Neural progenitor cell (in vitro differentiated cells): ENCODE measurements around the gene ABHD2. TPM values are rescaled to one million over a fixed set of nuclear protein-coding genes. Genes with fewer than 3 reads are reported as not detected.

Source experiments
- DNase-seq: peaks from one replicate; pipeline ENCODE4 v3.0.0-alpha.2; 2016; ENCODE audit warnings: low spot score
- H2AFZ ChIP-seq: fragments of 200-600 bp; sonication (generic); replicated peaks from 2 replicates; pipeline ENCODE4 v1.6.1; 2016; ENCODE audit warnings: antibody characterized with exemption
- H3F3A ChIP-seq: fragments of 200-600 bp; sonication (generic); 2 replicates; pipeline ENCODE4 v1.6.1; 2016; ENCODE audit warnings: antibody characterized with exemption, low read depth
- H3K27ac ChIP-seq: fragments of 200-600 bp; sonication (generic); 2 replicates; pipeline ENCODE4 v1.5.1; 2016; ENCODE audit warnings: mild to moderate bottlenecking
- H3K27me3 ChIP-seq: fragments of 200-600 bp; sonication (generic); 2 replicates; pipeline ENCODE4 v1.6.1; 2016; ENCODE audit warnings: mild to moderate bottlenecking, moderate library complexity
- H3K36me3 ChIP-seq: fragments of 200-600 bp; sonication (generic); 2 replicates; pipeline ENCODE4 v1.5.1; 2016
- H3K4me1 ChIP-seq: fragments of 200-600 bp; sonication (generic); 2 replicates; pipeline ENCODE4 v1.6.1; 2016; ENCODE audit warnings: mixed run types
- H3K4me2 ChIP-seq: fragments of 200-600 bp; sonication (generic); 2 replicates; pipeline ENCODE4 v1.6.1; 2016
- H3K4me3 ChIP-seq: fragments of 200-600 bp; sonication (generic); 2 replicates; pipeline ENCODE4 v1.5.1; 2016
- H3K79me2 ChIP-seq: fragments of 200-600 bp; sonication (generic); 2 replicates; pipeline ENCODE4 v1.6.1; 2016; ENCODE audit warnings: low read depth
- H3K9ac ChIP-seq: fragments of 200-600 bp; sonication (generic); 2 replicates; pipeline ENCODE4 v1.6.1; 2016
- H3K9me3 ChIP-seq: fragments of 200-600 bp; sonication (generic); 2 replicates; pipeline ENCODE4 v1.5.1; 2016; ENCODE audit warnings: low read depth
- H4K20me1 ChIP-seq: fragments of 200-600 bp; sonication (generic); 2 replicates; pipeline ENCODE4 v1.6.1; 2016; ENCODE audit warnings: low read depth
- H3K27ac Mint-ChIP-seq: 3 replicates; pipeline ENCODE4 v1.8.0; 2021; ENCODE audit warnings: mixed read lengths
- H3K27me3 Mint-ChIP-seq: 2 replicates; pipeline ENCODE4 v1.8.0; 2022; ENCODE audit warnings: low read depth, mild to moderate bottlenecking, inconsistent platforms, moderate library complexity, mixed read lengths; ENCODE audit not compliant: insufficient read depth
- H3K36me3 Mint-ChIP-seq: 3 replicates; pipeline ENCODE4 v1.8.0; 2021; ENCODE audit warnings: mixed read lengths
- H3K4me1 Mint-ChIP-seq: 3 replicates; pipeline ENCODE4 v1.8.0; 2021; ENCODE audit warnings: mixed read lengths
- H3K4me3 Mint-ChIP-seq: 3 replicates; pipeline ENCODE4 v1.8.0; 2021; ENCODE audit warnings: mild to moderate bottlenecking, moderate library complexity, mixed read lengths
- H3K9me3 Mint-ChIP-seq: 3 replicates; pipeline ENCODE4 v1.8.0; 2020; ENCODE audit warnings: mixed read lengths
- CTCF ChIP-seq: fragments of 200-600 bp; sonication (generic); IDR thresholded peaks from 2 replicates; pipeline ENCODE4 v1.5.1; 2017; ENCODE audit warnings: antibody characterized with exemption, mild to moderate bottlenecking
- EZH2 ChIP-seq: fragments of 200-600 bp; sonication (generic); IDR thresholded peaks from 2 replicates; pipeline ENCODE4 v1.6.1; 2017; ENCODE audit warnings: antibody characterized with exemption, mild to moderate bottlenecking, moderate library complexity
- EZH2phosphoT487 ChIP-seq: fragments of 200-600 bp; sonication (generic); IDR thresholded peaks from 2 replicates; pipeline ENCODE4 v1.6.1; 2017; ENCODE audit warnings: antibody characterized with exemption
- total RNA-seq: library from RNA; depleted of rRNA; stranded (reverse); fragments of >200 nt; gene quantifications from 2 replicates; pipeline ENCODE4 v1.2.3, GENCODE V29; 2015; ENCODE audit warnings: low replicate concordance

The ABHD2 gene
- total RNA-seq, 1 donor from 2014 or later = 10.9 TPM

GRCh38 chr15:89068325-89068784 lies 19.9 kb upstream of the ABHD2 start:
- no peaks in the 10 kb centered on the region for H3K4me1 ChIP-seq
- no peak overlapping the region for H3K27ac Mint-ChIP-seq
- peaks cover 29% of the 10 kb centered on the region for H3K9me3 Mint-ChIP-seq
- no peaks in the 10 kb centered on the region for H3K36me3 ChIP-seq
- no peaks in the 10 kb centered on the region for H3K9me3 ChIP-seq
- H3K9ac ChIP-seq = no peak overlapping the region
- no peaks in the 10 kb centered on the region for H3K36me3 Mint-ChIP-seq
- no peak for DNase-seq
- TF ChIP-seq EZH2 (no peak), EZH2phosphoT487 (no peak), CTCF (no peak)
- H3K27ac ChIP-seq = no peak overlapping the region
- no peaks in the 10 kb centered on the region for H3F3A ChIP-seq
- H3K4me3 ChIP-seq = no peak overlapping the region
- no peaks in the 10 kb centered on the region for H4K20me1 ChIP-seq
- H3K27me3 Mint-ChIP-seq = no peaks in the 10 kb centered on the region
- H3K79me2 ChIP-seq = no peaks in the 10 kb centered on the region
- no peaks in the 10 kb centered on the region for H3K27me3 ChIP-seq
- no peak overlapping the region for H2AFZ ChIP-seq
- H3K4me3 Mint-ChIP-seq = no peak overlapping the region
- H3K4me2 ChIP-seq = no peak overlapping the region
- H3K4me1 Mint-ChIP-seq = no peaks in the 10 kb centered on the region

GRCh38 chr15:89070197-89071124 lies 17.8 kb upstream of the ABHD2 start:
- H3K79me2 ChIP-seq = no peaks in the 10 kb centered on the region
- no peaks in the 10 kb centered on the region for H3K4me1 ChIP-seq
- no peak overlapping the region for H3K9ac ChIP-seq
- Mint-ChIP-seq H3K9me3 (peaks cover 29% of the 10 kb centered on the region), H3K4me3 (no peak overlapping the region), H3K27me3 (no peaks in the 10 kb centered on the region), H3K36me3 (no peaks in the 10 kb centered on the region), H3K4me1 (no peaks in the 10 kb centered on the region), H3K27ac (no peak overlapping the region)
- H4K20me1 ChIP-seq = no peaks in the 10 kb centered on the region
- no peak overlapping the region for H3K4me3 ChIP-seq
- no peaks in the 10 kb centered on the region for H3K36me3 ChIP-seq
- no peak for DNase-seq
- no peak overlapping the region for H2AFZ ChIP-seq
- H3K27me3 ChIP-seq = no peaks in the 10 kb centered on the region
- no peak overlapping the region for H3K4me2 ChIP-seq
- H3K27ac ChIP-seq = no peak overlapping the region
- no peaks in the 10 kb centered on the region for H3K9me3 ChIP-seq
- no peaks in the 10 kb centered on the region for H3F3A ChIP-seq
- TF ChIP-seq EZH2phosphoT487 = no peak
- TF ChIP-seq CTCF = no peak
- no peak for TF ChIP-seq EZH2

- H3K9me3 ChIP-seq = no peaks in the 10 kb centered on the region
- TF ChIP-seq EZH2 = no peak
- TF ChIP-seq CTCF = no peak
- no peak for TF ChIP-seq EZH2phosphoT487
- H4K20me1 ChIP-seq = no peaks in the 10 kb centered on the region
- no peak overlapping the region for H3K9ac ChIP-seq
- H3K27me3 ChIP-seq = no peaks in the 10 kb centered on the region
- Mint-ChIP-seq H3K27ac (no peak overlapping the region), H3K27me3 (no peaks in the 10 kb centered on the region), H3K4me3 (no peak overlapping the region), H3K4me1 (no peaks in the 10 kb centered on the region), H3K9me3 (peaks cover 23% of the 10 kb centered on the region), H3K36me3 (no peaks in the 10 kb centered on the region)
- no peak overlapping the region for H3K4me3 ChIP-seq
- DNase-seq = no peak
- H2AFZ ChIP-seq = no peak overlapping the region
- no peak overlapping the region for H3K4me2 ChIP-seq
- H3F3A ChIP-seq = no peaks in the 10 kb centered on the region
- no peak overlapping the region for H3K27ac ChIP-seq
- no peaks in the 10 kb centered on the region for H3K79me2 ChIP-seq
- H3K36me3 ChIP-seq = no peaks in the 10 kb centered on the region
- H3K4me1 ChIP-seq = no peaks in the 10 kb centered on the region
These were observed 16.8 kb upstream of the ABHD2 start for GRCh38 chr15:89071471-89071870.
